Smooth muscle cell (in vitro differentiated cells): ENCODE data around the gene LRRC8A. TPM values are rescaled to one million over a fixed set of nuclear protein-coding genes. Genes with fewer than 3 reads are reported as not detected.

ENCODE experiments used
- DNase-seq: peaks from one replicate; lab custom pipeline; 2025; ENCODE audit not compliant: unreplicated experiment; lab: John Stamatoyannopoulos, UW
- H2AFZ ChIP-seq: fragments of 200-600 bp; sonication (generic); 2 replicates; pipeline ENCODE4 v1.6.0; 2016; ENCODE audit warnings: antibody characterized with exemption, low read depth, mild to moderate bottlenecking
- H3F3A ChIP-seq: fragments of 200-600 bp; sonication (generic); 2 replicates; pipeline ENCODE4 v1.6.0; 2017; ENCODE audit warnings: antibody characterized with exemption, low read depth
- H3K27ac ChIP-seq: fragments of 200-600 bp; sonication (generic); 2 replicates; pipeline ENCODE4 v1.5.1; 2016; ENCODE audit warnings: low read depth, mild to moderate bottlenecking
- H3K27me3 ChIP-seq: fragments of 200-600 bp; sonication (generic); 2 replicates; pipeline ENCODE4 v1.6.1; 2016; ENCODE audit warnings: low read depth, mild to moderate bottlenecking
- H3K36me3 ChIP-seq: fragments of 200-600 bp; sonication (generic); 2 replicates; pipeline ENCODE4 v1.5.1; 2016; ENCODE audit warnings: low read depth
- H3K4me1 ChIP-seq: fragments of 200-600 bp; sonication (generic); 2 replicates; pipeline ENCODE4 v1.5.1; 2016; ENCODE audit warnings: low read depth
- H3K4me2 ChIP-seq: fragments of 200-600 bp; sonication (generic); 2 replicates; pipeline ENCODE4 v1.6.0; 2016; ENCODE audit warnings: mild to moderate bottlenecking
- H3K4me3 ChIP-seq: fragments of 200-600 bp; sonication (generic); 2 replicates; pipeline ENCODE4 v1.5.1; 2016; ENCODE audit warnings: mild to moderate bottlenecking
- H3K79me2 ChIP-seq: fragments of 200-600 bp; sonication (generic); 2 replicates; pipeline ENCODE4 v1.6.0; 2016; ENCODE audit warnings: low read depth, mild to moderate bottlenecking
- H3K9ac ChIP-seq: fragments of 200-600 bp; sonication (generic); 2 replicates; pipeline ENCODE4 v1.6.0; 2016; ENCODE audit warnings: low read depth
- H3K9me3 ChIP-seq: fragments of 200-600 bp; sonication (generic); replicated peaks from 2 replicates; pipeline ENCODE4 v1.5.1; 2016; ENCODE audit warnings: low read depth
- H4K20me1 ChIP-seq: fragments of 200-600 bp; sonication (generic); 2 replicates; pipeline ENCODE4 v1.6.0; 2016; ENCODE audit warnings: low read depth
- CTCF ChIP-seq: fragments of 200-600 bp; sonication (generic); IDR thresholded peaks from 2 replicates; pipeline ENCODE4 v1.5.1; 2017; ENCODE audit warnings: borderline replicate concordance, mild to moderate bottlenecking, antibody characterized with exemption; ENCODE audit not compliant: insufficient read depth, poor library complexity, severe bottlenecking
- WGBS: methylation state at CpG from one replicate; pipeline ENCODE4 v1.1.7; 2016; ENCODE audit warnings: low lambda C conversion rate; 5-methylcytosine and 5-hydroxymethylcytosine counted together
- polyA plus RNA-seq: library from polyadenylated mRNA; unstranded; fragments of >200 nt; fragmentation: Nextera tagmentation; extraction: Ambion mirVana; gene quantifications from 2 replicates; pipeline ENCODE4 v1.2.1, GENCODE V29; 2016
- total RNA-seq: library from RNA; depleted of rRNA; stranded (reverse); fragments of >200 nt; gene quantifications from 2 replicates; pipeline ENCODE4 v1.2.3, GENCODE V29; 2014

Gene LRRC8A
- total and polyA plus RNA-seq, 2 experiments from 2014 or later, result 50.1 to 58.3 TPM

GRCh38 chr9:128836509-128837145, 45.3 kb upstream of the LRRC8A start:
- Histone ChIP-seq H3F3A (no peaks in the 10 kb centered on the region), H2AFZ (no peak overlapping the region), H3K36me3 (no peaks in the 10 kb centered on the region), H3K4me2 (no peak overlapping the region), H3K79me2 (no peaks in the 10 kb centered on the region), H3K4me3 (no peak overlapping the region), H3K27me3 (no peaks in the 10 kb centered on the region), H3K27ac (no peak overlapping the region), H3K9ac (no peak overlapping the region), H4K20me1 (no peaks in the 10 kb centered on the region), H3K4me1 (no peaks in the 10 kb centered on the region), H3K9me3 (no peaks in the 10 kb centered on the region)
- TF ChIP-seq CTCF, result no peak
- WGBS, result 91% methylated on average over 14 of the region's 14 CpGs
- DNase-seq, result no peak

GRCh38 chr9:128838338-128838737, 43.6 kb upstream of the LRRC8A start:
- WGBS, result 71% methylated on average over 3 of the region's 3 CpGs
- DNase-seq, result no peak
- no peaks in the 10 kb centered on the region for H3K79me2 ChIP-seq

GRCh38 chr9:128840524-128840923, 41.4 kb upstream of the LRRC8A start:
- no peak for DNase-seq
- Histone ChIP-seq H3K4me2 (no peak overlapping the region), H2AFZ (no peak overlapping the region), H4K20me1 (no peaks in the 10 kb centered on the region), H3K79me2 (no peaks in the 10 kb centered on the region), H3K27me3 (no peaks in the 10 kb centered on the region), H3K9ac (no peak overlapping the region), H3K4me3 (no peak overlapping the region), H3K27ac (no peak overlapping the region), H3K4me1 (no peaks in the 10 kb centered on the region), H3K9me3 (no peaks in the 10 kb centered on the region), H3K36me3 (no peaks in the 10 kb centered on the region), H3F3A (no peaks in the 10 kb centered on the region)
- no peak for TF ChIP-seq CTCF
- 94% methylated on average over 1 of the region's 1 CpG for WGBS

More at GRCh38 chr9:128838338-128838737, 43.6 kb upstream of the LRRC8A start:
- H3K4me2 ChIP-seq, result no peak overlapping the region
- H4K20me1 ChIP-seq, result no peaks in the 10 kb centered on the region
- no peaks in the 10 kb centered on the region for H3K36me3 ChIP-seq
- no peak overlapping the region for H3K27ac ChIP-seq
- H2AFZ ChIP-seq, result no peak overlapping the region
- no peaks in the 10 kb centered on the region for H3K4me1 ChIP-seq
- no peaks in the 10 kb centered on the region for H3K9me3 ChIP-seq
- H3K4me3 ChIP-seq, result no peak overlapping the region
- no peaks in the 10 kb centered on the region for H3F3A ChIP-seq
- no peaks in the 10 kb centered on the region for H3K27me3 ChIP-seq
- no peak for TF ChIP-seq CTCF
- no peak overlapping the region for H3K9ac ChIP-seq
